Epithelial cell of proximal tubule (primary cell): Measurements from ENCODE around the gene CCDC33. TPM values are rescaled to one million over a fixed set of nuclear protein-coding genes. Genes with fewer than 3 reads are reported as not detected.

Experiments used
- DNase-seq: peaks from one replicate; pipeline ENCODE4 v3.0.0-alpha.2; 2011; ENCODE audit warnings: low read depth
- H3K4me3 ChIP-seq: 2 replicates; pipeline ENCODE4 v1.5.1; 2011; ENCODE audit warnings: low read depth, mild to moderate bottlenecking, low read length
- total RNA-seq: library from RNA; depleted of rRNA; stranded (reverse); fragments of >200 nt; gene quantifications from 2 replicates; pipeline ENCODE4 v1.2.3, GENCODE V29; 2015
- TF ChIP-seq, protein P1 (sequence below): conservative IDR thresholded peaks from 2 replicates; pipeline ENCODE4 v1.5.1; 2012; ENCODE audit warnings: low read depth, mild to moderate bottlenecking, low read length

Gene CCDC33
- total RNA-seq, 1 donor from 2014 or later: 2.5 TPM

DNA sequence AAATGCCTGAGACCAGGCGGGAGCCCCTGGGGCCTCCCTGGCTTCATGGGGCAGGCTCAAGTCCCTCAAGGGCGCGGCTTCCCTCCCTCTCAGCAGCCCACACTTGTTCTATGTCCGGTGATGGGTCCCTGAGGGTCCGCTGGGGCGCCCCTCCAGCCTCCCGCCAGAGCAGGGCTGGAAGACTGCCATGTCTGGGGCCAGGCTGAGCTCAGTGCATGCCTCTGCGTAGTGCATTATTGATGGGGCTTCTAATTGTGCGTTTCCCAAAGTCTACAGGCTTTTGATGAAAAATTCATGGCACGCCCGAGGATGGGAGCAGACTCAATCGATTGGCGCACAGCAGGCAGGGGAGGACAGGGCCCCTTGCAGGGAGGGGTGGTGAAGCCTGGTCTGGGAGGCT lies 80.0 kb downstream of the CCDC33 start:
- DNase-seq: no peak
- H3K4me3 ChIP-seq: no peak overlapping the region
- TF ChIP-seq, protein P1, sequence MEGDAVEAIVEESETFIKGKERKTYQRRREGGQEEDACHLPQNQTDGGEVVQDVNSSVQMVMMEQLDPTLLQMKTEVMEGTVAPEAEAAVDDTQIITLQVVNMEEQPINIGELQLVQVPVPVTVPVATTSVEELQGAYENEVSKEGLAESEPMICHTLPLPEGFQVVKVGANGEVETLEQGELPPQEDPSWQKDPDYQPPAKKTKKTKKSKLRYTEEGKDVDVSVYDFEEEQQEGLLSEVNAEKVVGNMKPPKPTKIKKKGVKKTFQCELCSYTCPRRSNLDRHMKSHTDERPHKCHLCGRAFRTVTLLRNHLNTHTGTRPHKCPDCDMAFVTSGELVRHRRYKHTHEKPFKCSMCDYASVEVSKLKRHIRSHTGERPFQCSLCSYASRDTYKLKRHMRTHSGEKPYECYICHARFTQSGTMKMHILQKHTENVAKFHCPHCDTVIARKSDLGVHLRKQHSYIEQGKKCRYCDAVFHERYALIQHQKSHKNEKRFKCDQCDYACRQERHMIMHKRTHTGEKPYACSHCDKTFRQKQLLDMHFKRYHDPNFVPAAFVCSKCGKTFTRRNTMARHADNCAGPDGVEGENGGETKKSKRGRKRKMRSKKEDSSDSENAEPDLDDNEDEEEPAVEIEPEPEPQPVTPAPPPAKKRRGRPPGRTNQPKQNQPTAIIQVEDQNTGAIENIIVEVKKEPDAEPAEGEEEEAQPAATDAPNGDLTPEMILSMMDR: no peak

DNA sequence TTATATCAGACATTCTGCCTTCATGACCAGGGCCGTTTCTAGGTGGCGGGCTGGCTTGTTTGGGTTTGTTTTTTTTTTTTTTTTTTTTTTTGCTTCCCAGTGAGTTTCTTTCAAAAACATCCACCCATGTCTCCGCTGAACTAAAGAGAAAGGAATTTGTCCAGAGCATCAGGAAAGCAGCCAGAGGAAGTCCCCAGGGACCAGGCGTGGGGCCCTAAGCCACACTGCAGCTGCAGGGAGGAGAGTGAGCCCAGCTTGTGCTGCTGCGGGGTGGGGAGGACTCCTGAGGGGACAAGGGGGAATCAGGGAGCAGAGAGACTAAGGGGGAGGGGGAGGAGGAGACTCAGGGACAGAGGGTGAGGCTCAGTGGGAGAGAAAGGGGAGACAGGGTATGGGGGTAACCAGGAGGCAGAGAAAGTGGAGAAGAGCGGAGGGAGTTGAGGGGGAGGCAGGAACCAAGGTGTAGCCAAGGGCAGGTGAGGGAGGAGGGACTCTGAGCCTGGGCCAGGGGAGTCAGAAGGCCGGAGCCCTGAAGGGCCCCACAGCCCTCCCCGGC lies 81.8 kb downstream of the CCDC33 start:
- no peak for DNase-seq
- H3K4me3 ChIP-seq: no peak overlapping the region
- TF ChIP-seq, protein P1: no peak

DNA sequence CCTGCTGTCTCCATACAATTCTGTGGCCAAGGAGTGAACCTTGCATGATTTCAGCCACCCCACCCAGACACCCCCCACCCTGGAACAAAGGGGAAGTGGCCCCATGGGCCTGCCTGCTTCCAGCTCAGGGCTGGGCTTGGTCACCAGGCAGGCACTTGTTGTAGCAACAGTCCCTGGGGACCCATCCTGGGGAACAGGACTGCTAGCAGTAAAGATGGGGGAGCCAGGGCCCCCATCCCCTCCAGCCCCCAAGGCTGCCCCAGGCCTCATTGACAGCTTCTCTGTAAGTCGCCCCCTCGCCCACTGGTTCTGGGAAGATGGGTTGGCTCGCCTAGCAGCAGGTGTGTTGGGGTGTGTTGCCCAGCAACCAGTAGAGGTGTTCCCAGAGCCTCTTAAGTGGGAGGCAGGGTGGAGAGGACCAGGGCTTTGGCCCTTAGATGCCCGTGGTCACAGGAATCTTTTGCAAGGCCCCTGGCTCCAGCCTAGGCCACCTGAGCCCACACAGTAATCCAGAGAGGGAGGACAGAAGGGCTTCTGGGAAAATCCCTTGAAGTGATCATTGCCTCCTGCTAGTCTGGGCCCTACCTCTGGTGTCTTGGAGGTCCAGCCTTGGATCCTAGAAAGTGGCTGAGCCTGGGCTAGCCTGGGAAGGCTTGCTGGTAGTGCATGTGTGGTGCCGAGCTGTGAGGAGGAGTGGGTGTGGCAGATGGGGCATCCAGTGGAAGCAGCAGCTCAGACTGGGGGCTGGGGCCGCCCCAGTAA lies 82.4 kb downstream of the CCDC33 start:
- DNase-seq: no peak
- TF ChIP-seq, protein P1: no peak
- H3K4me3 ChIP-seq: no peak overlapping the region

DNA sequence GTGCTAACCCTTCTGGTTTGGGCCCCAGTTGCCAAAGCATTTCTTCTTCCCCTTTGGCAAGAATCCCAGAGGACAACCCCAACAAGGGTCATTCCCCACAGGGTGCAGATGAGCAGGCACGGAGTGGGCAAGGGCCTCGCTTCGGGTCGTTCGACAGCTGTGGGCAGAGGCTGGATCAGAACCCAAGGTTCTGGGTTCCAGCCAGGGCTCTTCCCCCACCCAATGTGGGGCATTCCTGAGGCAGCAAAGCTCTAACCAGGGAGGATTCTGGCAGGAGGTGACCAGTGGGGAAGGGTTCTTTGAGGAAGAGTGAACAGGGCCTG lies 83.0 kb downstream of the CCDC33 start:
- no peak overlapping the region for H3K4me3 ChIP-seq
- no peak for DNase-seq
- TF ChIP-seq, protein P1: no peak

DNA sequence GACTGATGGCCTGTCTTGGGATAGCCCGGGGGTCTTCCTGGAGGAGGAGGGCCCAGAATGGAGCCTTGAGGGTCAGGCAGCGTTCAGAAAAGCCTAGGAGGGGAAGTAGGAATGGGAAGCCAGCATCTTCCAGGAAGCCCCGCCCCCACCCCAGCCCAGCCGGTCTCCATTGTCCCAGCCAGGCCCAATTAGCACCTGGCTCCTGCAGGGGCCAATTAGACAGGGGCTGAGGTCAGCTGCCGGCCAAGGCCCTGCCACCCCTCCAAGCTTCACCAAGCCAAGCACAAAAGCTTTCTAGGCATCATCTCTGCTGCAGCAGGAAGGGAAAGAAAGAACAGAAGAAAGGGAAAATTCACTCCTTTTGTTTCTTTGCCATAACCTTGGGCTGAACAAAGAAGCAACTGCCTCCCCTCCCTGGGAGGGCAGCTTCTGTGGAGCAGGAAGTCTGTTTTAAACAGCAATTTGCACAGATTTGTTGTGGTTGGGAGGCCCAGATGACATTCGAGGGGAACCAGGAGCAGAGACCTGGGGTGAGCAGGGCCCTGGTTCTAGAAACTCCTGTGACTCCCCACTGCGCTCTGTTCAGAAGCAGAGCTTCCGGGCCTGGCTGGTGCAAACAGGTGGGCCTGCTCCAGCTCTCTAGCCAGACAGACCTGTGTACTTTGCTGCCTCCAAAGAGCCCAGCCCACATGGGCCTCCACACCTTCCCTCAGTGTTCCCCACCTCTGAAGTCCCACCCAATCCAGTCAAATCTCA lies 83.6 kb downstream of the CCDC33 start:
- TF ChIP-seq, protein P1: no peak
- DNase-seq: no peak
- H3K4me3 ChIP-seq: no peak overlapping the region

DNA sequence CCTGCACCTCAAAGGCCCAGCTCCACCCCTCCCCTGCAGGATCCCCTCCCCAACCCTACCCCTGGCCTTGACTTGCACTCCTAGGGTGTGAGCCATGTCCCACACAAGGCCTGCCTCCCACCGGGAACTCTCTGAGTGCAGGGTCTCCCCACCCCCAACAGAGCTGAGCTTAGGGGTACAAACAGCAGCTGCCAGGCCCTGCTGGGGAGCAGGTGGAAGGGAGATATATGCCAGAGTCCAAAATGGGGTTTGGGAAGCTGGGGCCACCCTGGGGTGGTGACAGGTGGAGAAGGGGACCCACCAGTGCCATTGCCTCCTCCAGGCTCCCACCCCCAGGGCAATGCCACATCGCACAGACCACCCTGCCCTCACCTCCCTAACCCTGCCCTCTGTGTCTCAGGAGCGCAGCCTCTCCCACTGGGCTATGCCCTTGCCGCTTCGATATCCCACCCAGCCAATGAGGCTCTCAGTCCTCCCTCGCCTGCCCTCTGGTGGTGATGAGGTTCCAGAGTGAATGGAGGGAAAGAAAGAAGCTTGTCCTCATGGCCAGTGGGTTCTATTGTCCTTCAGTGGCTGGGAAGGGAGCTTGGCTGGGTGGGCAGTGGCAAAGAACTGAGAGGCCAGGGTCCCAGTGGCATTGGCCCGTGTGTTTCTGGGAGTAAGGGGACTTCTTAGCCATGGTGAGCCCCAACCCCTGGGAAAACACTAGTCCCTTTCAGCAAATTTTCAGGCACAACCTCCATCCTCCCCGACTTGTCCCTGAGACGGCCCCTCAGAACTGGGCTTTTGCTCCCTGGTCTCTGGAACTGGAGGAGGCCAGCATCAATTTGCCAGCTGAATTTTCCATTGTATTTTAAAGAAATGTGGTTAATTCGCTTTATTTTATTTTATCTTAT lies 84.5 kb downstream of the CCDC33 start:
- no peak overlapping the region for H3K4me3 ChIP-seq
- no peak for DNase-seq
- TF ChIP-seq, protein P1: peak; percentile 73
